NCI-H1417 (cell line): ENCODE data around the gene DES.
A peak's percentile ranks its signal among the peaks of the same experiment; 100 is the strongest.

Experiments
- DNase-seq, 3 experiments: peaks; one replicate each; lab custom pipeline; 2025; lab: John Stamatoyannopoulos, UW

Gene DES

DNA sequence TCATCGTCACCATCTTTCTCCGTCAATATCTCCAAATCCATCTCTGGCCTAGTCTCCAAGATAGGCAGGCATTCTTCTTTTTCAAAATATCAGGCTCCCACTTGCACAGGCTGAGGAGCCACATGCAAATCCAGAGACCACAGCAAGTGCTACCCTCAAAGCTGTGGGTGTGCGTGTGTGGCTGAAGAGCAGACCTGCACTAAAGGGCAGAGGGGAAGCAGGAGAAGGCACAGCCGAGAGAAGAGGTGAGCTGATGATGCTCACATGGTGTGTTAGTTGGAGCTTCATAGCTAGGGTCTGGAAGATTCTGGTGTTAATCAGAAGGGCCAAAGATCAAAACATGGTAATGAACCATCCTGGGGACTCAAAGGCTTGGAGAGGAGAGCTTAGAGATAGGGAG is 20.3 kb downstream of the DES start:
- no peak for DNase-seq

GRCh38 chr2:219439506-219439905 is 21.3 kb downstream of the DES start:
- DNase-seq = no peak

DNA sequence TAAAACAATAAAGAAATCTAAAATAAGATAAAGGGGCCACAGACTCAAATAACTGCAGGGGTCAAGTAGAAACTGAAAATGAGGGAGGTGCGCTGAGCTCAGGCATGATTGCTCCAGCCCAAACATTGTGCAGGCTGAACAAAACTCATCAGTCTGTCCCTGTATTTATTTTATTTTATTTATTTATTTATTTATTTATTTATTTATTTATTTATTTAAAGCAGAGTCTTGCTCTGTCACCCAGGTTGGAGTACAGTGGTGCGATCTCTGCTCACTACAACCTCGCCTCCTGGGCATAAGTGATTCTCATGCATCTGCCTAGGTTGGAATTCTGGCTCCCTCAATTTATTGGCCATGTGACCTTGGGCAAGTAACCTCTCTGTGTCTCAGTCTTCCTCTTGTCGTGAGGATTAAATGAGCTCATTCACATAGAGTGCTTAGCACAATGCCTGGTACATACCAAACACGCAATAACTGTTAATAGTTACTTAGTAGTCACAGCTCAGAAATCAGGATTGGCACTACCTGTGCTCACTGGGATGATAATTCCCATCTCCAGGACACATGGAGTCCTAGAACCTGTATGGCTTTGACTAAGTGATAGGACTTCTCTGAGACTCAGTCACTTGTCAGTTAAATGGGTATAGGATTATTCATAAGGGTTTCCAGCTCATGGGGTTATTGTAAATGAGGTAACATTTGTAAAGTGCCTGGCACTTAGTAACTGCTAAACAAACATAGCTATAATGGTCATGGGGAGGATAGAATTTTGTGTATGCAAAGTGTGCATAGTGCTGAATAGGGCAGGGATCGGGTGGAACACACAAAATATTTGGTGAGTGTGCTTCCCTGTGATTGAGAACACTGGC is 22.4 kb downstream of the DES start:
- peak in 1 of 3 experiments; percentile 42 for DNase-seq

GRCh38 chr2:219441451-219442255 is 23.5 kb downstream of the DES start:
- peak; percentile 23 to 65 (median 65) for DNase-seq

GRCh38 chr2:219442256-219443015 is 24.3 kb downstream of the DES start:
- peak in 2 of 3 experiments; percentile 44 to 47 for DNase-seq

DNA sequence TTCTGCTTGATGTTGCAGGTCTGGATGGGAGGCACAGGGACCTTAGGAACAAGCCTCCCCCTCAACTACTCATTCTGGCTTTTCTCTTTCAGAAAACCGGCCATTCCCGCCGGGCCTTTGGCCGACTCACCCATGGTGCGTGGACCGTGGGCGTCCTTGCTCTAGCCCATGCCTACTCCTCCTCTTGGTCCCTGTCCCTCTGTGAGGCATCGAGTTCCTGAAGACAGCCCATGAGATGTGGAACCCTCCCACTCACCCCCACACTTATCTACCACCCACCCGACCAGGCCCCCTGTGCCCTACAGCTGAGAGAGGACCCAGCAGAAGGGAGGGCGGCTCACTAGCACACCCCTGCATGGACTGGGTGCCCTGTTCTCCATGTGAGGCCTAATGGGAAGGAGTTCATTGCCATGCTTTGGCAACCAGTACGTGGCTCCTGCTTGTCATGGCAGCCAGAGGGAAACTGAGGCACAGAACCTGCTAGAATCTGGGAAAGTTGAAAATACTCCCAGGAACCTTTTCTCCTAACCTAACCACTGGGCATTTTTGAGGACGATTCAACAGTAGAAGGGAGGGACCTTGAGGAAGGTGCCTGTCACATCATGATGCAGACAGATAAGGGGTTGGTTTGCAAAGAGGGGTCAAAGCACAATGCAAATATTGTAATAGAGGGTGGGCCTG is 25.0 kb downstream of the DES start:
- DNase-seq = no peak

DNA sequence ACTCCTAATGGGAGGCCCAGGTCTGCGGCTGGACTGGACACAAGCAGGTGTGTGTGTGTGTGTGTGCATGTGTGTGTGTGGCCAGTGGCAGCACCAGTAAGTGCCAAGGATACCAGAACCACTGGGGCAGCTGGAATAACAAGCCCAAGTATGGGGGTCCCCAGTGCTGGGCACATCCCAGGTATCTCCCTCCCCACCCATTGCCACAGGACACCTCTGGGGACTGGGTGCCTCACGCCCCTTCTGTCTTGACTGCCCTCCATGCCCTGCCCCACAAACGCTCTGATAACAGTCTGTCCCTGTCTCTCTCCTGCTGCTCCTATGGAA is 25.5 kb downstream of the DES start:
- no peak for DNase-seq

GRCh38 chr2:219444566-219445091 is 26.5 kb downstream of the DES start:
- no peak for DNase-seq

DNA sequence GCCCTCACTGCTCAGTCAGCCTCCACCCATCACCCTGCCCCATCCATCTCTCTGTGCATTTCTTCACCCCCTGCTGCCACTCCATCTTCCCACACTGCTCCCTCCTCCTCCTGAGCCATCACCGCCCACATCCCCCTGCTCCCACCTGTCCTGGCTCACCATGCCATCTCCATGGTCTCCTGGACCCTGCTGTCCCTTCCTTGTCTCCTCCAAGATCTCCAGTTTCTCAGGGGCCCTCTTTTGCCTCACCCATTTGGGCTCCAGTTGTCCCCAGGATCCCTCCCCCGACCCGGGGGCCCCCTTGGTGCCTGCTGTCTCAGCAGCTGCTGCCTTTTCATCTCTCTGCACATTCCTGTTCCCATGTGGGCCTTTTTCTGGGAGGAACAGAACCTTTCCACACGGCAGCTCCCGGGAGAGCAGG is 27.1 kb downstream of the DES start:
- DNase-seq = no peak

DNA sequence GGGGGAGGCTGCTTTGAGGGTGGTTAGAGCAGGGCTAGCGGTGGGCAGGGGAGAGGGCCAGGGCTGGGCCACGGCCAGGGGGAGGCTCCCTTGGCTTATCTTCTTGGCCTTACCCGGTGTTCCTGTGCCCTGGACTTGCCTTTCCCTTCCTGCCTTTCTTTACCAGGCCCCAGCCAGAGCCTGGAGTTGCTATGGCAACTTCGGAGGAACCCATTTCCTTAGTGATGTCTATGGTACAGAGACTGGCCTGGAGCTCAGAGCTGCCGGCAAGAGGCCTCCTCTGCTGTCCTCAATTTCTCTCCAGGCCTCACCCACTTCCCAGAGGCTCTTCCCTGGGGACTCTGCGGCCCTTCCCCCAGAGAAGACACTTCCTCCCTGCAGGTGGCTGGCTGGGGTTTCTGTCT is 27.9 kb downstream of the DES start:
- DNase-seq = peak in 2 of 3 experiments; percentile 33 to 72

- no peak for DNase-seq
Observed at GRCh38 chr2:219446689-219447088, 28.5 kb downstream of the DES start.

DNA sequence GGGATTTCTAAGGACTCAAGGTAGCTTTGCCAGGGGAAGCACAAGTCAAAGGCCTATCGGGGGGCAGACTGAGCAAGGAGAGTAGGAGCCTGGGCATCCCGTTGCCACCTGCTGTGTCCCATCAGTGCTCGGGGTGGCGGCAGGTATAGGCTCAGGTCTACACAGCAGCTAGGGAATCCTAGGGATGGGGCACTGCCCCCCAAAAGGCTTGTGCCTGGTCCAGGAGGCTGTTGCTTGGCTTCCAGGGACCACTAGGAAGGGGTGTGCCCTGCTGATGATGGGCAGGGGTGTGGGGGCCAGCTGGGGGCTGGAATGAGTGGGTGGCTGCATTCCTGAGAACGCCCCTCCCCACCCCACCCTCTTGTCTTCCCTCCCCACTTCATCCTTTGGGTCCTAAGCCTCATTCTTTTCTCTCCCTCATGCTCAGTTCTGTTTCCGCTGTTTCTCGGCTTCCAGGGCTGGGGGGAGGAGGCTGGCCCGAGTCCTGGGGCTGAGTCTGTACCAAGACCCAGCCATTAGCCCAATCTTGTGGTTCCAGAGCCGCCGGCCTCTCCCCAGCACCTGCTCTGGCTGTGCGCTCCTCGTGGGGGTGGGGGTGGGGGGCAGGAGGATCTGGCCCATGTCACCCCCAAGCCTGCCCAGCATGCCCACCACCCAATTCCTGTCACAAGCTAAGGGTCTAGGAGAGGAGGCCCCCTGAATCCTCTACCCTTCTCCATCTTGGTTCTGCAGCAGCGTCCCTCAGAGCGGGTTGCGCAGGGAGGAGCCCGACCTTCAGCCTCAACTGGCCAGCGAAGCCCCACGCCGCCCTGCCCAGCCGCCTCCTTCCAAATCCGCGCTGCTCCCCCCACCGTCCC is 29.3 kb downstream of the DES start:
- no peak for DNase-seq

DNA sequence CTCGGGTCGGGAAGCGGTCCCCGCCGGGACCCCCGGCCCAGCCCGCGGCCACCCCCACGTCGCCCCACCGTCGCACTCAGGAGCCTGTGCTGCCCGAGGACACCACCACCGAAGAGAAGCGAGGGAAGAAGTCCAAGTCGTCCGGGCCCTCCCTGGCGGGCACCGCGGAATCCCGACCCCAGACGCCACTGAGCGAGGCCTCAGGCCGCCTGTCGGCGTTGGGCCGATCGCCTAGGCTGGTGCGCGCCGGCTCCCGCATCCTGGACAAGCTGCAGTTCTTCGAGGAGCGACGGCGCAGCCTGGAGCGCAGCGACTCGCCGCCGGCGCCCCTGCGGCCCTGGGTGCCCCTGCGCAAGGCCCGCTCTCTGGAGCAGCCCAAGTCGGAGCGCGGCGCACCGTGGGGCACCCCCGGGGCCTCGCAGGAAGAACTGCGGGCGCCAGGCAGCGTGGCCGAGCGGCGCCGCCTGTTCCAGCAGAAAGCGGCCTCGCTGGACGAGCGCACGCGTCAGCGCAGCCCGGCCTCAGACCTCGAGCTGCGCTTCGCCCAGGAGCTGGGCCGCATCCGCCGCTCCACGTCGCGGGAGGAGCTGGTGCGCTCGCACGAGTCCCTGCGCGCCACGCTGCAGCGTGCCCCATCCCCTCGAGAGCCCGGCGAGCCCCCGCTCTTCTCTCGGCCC is 30.1 kb downstream of the DES start:
- no peak for DNase-seq

- no peak for DNase-seq
Observed at GRCh38 chr2:219448776-219449341, 30.7 kb downstream of the DES start.

DNA sequence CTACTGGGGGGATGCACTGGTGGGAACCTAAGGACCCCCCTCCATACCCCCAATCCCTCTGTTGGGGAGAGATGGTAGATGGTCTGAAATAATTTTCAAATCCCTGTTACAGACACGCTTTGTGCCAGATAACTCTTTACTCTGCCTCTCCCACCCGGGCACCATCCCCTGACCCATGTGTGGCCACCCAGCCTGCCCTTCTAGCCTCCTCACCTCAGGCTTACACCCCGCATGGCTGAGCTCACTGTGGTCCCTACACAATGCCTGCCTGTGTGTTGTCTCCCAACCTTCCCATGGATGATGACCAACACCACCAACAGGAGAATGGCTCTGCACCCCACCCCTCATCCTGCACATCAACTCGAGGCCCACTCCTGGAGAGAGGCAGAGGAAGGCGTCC is 31.4 kb downstream of the DES start:
- no peak for DNase-seq

- no peak for DNase-seq
Observed at GRCh38 chr2:219451661-219452360, 33.6 kb downstream of the DES start.

DNA sequence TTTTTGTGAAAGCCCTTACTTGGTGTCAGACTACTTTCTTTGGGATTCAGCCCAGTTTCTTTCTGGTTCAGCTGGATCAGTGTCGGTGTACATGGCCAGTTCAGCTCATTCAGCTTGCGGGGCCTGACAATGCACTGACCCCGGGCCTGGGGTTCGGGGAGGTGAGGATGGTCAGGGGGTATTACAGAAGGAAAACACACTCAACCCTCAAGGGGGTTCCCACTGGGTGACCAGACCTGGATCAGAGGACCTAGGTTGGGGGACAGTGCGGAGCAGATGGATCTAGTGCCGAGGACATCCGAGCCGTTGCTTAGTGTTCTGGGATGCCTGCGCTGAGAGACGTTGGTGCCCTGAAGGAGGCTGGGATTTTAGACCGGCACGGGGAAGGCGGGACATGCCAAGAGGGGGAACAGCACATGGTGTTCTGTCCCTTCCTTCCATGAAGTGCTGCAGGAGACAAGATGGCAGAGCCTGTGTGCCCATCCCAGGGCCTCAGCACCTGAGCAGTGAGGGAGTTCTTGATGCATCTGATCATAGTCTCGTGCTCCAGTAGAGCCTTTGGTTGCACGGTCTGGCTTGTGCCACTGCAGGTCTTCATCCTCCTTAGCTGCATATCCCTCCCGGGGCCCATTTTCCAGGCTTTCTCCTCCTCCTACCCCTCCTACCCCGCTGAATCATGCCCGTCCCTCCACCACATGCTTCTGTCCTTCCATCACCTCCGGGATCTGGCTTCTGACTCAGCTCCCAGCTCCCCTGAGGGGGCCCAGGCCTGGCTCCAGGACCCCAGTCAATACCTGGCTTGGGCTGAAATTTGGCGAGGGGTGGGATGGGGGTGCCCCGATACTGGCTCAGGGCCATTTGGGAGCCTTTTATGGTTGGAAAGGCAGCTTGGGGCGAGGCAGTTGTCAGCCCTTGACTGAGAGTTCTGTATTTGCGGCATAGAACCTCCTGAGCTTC is 34.5 kb downstream of the DES start:
- no peak for DNase-seq
